Measurements from ENCODE around the gene TMEM236. TPM values are rescaled to one million over a fixed set of nuclear protein-coding genes. Genes with fewer than 3 reads are reported as not detected.

TMEM236 gene
- total and polyA plus RNA-seq, 2 of the 4 experiments (the other 2 are of a cell fraction) = not detected

GRCh38 chr10:17781856-17782255 is 29.9 kb downstream of the TMEM236 start:
- H2BK20ac ChIP-seq (ENCODE audit: low read depth, low read length) = no peak overlapping the region
- dilution Hi-C loops (cut with HindIII; ENCODE audit: low sequenced_read_pairs, unreplicated experiment) = no loop called here
- ATAC-seq (ENCODE audit: low read depth) = no peak
- H3K4me3 ChIP-seq (ENCODE audit: insufficient read depth, low read depth, low read length) = no peak overlapping the region
- in situ Hi-C loops (cut with MboI; ENCODE audit: low sequenced_read_pairs) = no loop called here
- H4K8ac ChIP-seq (ENCODE audit: low read depth in 2 of 2, low read length in 2 of 2) = no peak overlapping the region
- no peak overlapping the region for H3K18ac ChIP-seq (ENCODE audit: low read depth, low read length)
- no peaks in the 10 kb centered on the region for H3K9me3 ChIP-seq (ENCODE audit: control insufficient read depth, insufficient read depth, low read length)
- no peak overlapping the region for H3K27ac ChIP-seq (ENCODE audit: insufficient read depth, low read length)
- H3K36me3 ChIP-seq (ENCODE audit: control insufficient read depth, insufficient read depth, low read length) = no peaks in the 10 kb centered on the region
- H3K9me1 ChIP-seq (ENCODE audit: insufficient read depth, low read length) = peaks cover 3% of the 10 kb centered on the region; the same call in 1 of the 2 replicates
- H3K27me3 ChIP-seq (ENCODE audit: control insufficient read depth, insufficient read depth, low read length) = no peaks in the 10 kb centered on the region; the same call in 1 of the 2 replicates
- no peak overlapping the region for H3K56ac ChIP-seq (ENCODE audit: extremely low read depth, insufficient read depth, low read length)
- H3K79me1 ChIP-seq (ENCODE audit: low read depth in 1 of 2, low read length in 2 of 2) = no peaks in the 10 kb centered on the region
- H2AFZ ChIP-seq (replicated peaks; ENCODE audit: low read length, poor library complexity) = no peak overlapping the region
- H3K9ac ChIP-seq (ENCODE audit: low read depth, low read length) = no peak overlapping the region
- H3K14ac ChIP-seq (replicated peaks; ENCODE audit: low read depth, low read length) = no peak overlapping the region
- no TSS peak for BruUV-seq (replicated peaks)
- ChIA-PET POLR2A (ENCODE audit: unreplicated experiment) (no interaction called here), CTCF (no interaction called here)
- TF ChIP-seq CHD1 (IDR thresholded peaks at IDR 0.05; ENCODE audit: low read depth, low read length) = no peak
- no peak for TF ChIP-seq RFX5 (IDR thresholded peaks at IDR 0.05; ENCODE audit: low read depth, low read length)
- no peak for TF ChIP-seq SMC3 (IDR thresholded peaks at IDR 0.05; ENCODE audit: low read depth, low read length)
- no peak for TF ChIP-seq MAFK (IDR thresholded peaks at IDR 0.05; ENCODE audit: low read depth, low read length)
- no peak for TF ChIP-seq USF2 (IDR thresholded peaks at IDR 0.05; ENCODE audit: low read depth, low read length)
- TF ChIP-seq POLR2A (IDR thresholded peaks at IDR 0.05; ENCODE audit: low read depth, low read length) = no peak
- no peak for TF ChIP-seq MXI1 (IDR thresholded peaks at IDR 0.05; ENCODE audit: borderline replicate concordance, low read depth, low read length)
- no peak for TF ChIP-seq RAD21 (IDR thresholded peaks at IDR 0.05; ENCODE audit: low read length)
- no peak for TF ChIP-seq ELK1 (IDR thresholded peaks at IDR 0.05; ENCODE audit: borderline replicate concordance, low read depth, low read length)
- TF ChIP-seq CEBPB (IDR thresholded peaks at IDR 0.05; ENCODE audit: low read depth, low read length) = no peak
- no peak for TF ChIP-seq RCOR1 (IDR thresholded peaks at IDR 0.05; ENCODE audit: insufficient replicate concordance, low read length)
- TF ChIP-seq MAZ (IDR thresholded peaks at IDR 0.05; ENCODE audit: borderline replicate concordance, low read depth, low read length) = no peak
- TF ChIP-seq FOS (IDR thresholded peaks at IDR 0.05; ENCODE audit: low read depth, low read length) = no peak
- no peak for TF ChIP-seq CTCF (conservative IDR thresholded peaks at IDR 0.05; ENCODE audit: low read depth, low read length)
- no peak for TF ChIP-seq NFE2L2 (IDR thresholded peaks at IDR 0.05; ENCODE audit: low read depth, low read length)
- TF ChIP-seq BHLHE40 (IDR thresholded peaks at IDR 0.05; ENCODE audit: low read depth, low read length) = no peak
- no peaks in the 10 kb centered on the region for H4K20me1 ChIP-seq (ENCODE audit: insufficient read depth, low read length)
- H3K4me2 ChIP-seq (ENCODE audit: low read depth, low read length) = no peak overlapping the region
- H2BK120ac ChIP-seq (ENCODE audit: low read depth, low read length) = no peak overlapping the region
- H4K91ac ChIP-seq (ENCODE audit: insufficient read depth, low read depth, low read length) = no peak overlapping the region
- no peak overlapping the region for H2BK15ac ChIP-seq (ENCODE audit: low read depth, low read length)
- no peak overlapping the region for H2AK5ac ChIP-seq (ENCODE audit: low read depth, low read length)
- no peak overlapping the region for H2AK9ac ChIP-seq (replicated peaks; ENCODE audit: low read depth, low read length, poor library complexity)
- no peaks in the 10 kb centered on the region for H3K4me1 ChIP-seq (ENCODE audit: control insufficient read depth, insufficient read depth, low read length)
- H4K5ac ChIP-seq (ENCODE audit: low read depth, low read length) = no peak overlapping the region
- no peak overlapping the region for H3K4ac ChIP-seq (ENCODE audit: low read depth, low read length)
- WGBS, 2 experiments (ENCODE audit: extremely low coverage in 2 of 2, insufficient read length in 1 of 2) = no CpG with 5 or more reads among the region's 2 CpGs
- intact Hi-C loops (cut with micrococcal nuclease) = no loop called here
- no peak overlapping the region for H2BK5ac ChIP-seq (ENCODE audit: low read depth, low read length, poor library complexity, severe bottlenecking)
- DNase-seq = no peak
- no peak overlapping the region for H3K23ac ChIP-seq (ENCODE audit: low read depth, low read length)
